Erythroblast (primary cell): ENCODE results near the gene NACAD.

Experiments
- GATA1 ChIP-seq: IDR thresholded peaks from 2 replicates; pipeline ENCODE4 v1.6.1; 2011; ENCODE audit warnings: low read depth, mild to moderate bottlenecking, control low read depth, low read length, moderate library complexity
- POLR2A ChIP-seq: IDR thresholded peaks from 2 replicates; pipeline ENCODE4 v1.6.1; 2011; ENCODE audit warnings: mild to moderate bottlenecking, low read length

DNA sequence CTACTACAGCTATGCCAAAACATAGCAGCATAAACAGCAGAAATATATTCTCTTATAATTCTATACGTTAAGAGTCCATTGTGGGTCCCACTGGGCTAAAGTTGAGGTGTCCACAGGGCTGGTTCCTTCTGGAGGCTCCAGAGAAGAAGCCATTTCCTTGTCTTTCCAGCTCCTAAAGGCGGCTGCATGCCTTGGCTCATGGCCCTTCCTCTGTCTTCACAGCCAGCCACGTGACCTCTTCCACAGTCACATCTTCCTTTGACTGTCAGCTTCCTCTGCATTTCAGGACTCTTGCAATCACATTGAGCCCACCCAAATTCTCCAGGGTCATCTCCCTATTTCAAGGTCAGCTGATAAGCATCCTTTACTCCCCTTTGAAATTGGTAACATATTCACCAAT is 17.2 kb downstream of the NACAD start:
- TF ChIP-seq POLR2A (no peak), GATA1 (no peak)
